Kidney (tissue), 14 donors: ENCODE data around the gene RABL6. TPM values are rescaled to one million over a fixed set of nuclear protein-coding genes. Genes with fewer than 3 reads are reported as not detected.

ENCODE experiments used
- DNase-seq, 5 donors: peaks; one replicate each; pipeline ENCODE4 v3.0.0-alpha.2; 2013 to 2020
- FAIRE-seq: peaks from 2 replicates; lab custom pipeline; 2012; peaks lifted over from hg19 to GRCh38; lab: Jason Lieb, UNC
- H3K27ac ChIP-seq, 2 donors: one replicate each; pipeline ENCODE4 v1.7.0; 2013; ENCODE audit warnings: low read depth in 2 of 2, low read length in 2 of 2, inconsistent platforms in 1 of 2
- H3K27me3 ChIP-seq: one replicate; pipeline ENCODE4 v1.7.1; 2013; ENCODE audit warnings: low read length, inconsistent platforms; ENCODE audit not compliant: control insufficient read depth, insufficient read depth
- H3K36me3 ChIP-seq, 3 donors: one replicate each; pipeline versions ENCODE4 v1.7.0 to v1.7.1; 2013; ENCODE audit warnings: low read length in 3 of 3, control low read depth in 1 of 3, inconsistent platforms in 1 of 3; ENCODE audit not compliant: insufficient read depth in 3 of 3, control insufficient read depth in 2 of 3
- H3K4me1 ChIP-seq, 3 donors: one replicate each; pipeline versions ENCODE4 v1.7.0 to v1.7.1; 2013; ENCODE audit warnings: low read length in 3 of 3, inconsistent platforms in 1 of 3, low read depth in 1 of 3; ENCODE audit not compliant: control insufficient read depth in 2 of 3, insufficient read depth in 2 of 3
- H3K4me3 ChIP-seq, 3 donors: one replicate each; pipeline versions ENCODE4 v1.7.0 to v1.8.1; 2013; ENCODE audit warnings: low read length in 3 of 3, control low read depth in 1 of 3, inconsistent platforms in 1 of 3
- H3K9ac ChIP-seq, 3 donors: one replicate each; pipeline versions ENCODE4 v1.7.0 to v1.7.1; 2013; ENCODE audit warnings: low read length in 3 of 3, control low read depth in 1 of 3, inconsistent platforms in 1 of 3
- H3K9me3 ChIP-seq, 3 donors: one replicate each; pipeline versions ENCODE4 v1.7.0 to v1.7.1; 2013; ENCODE audit warnings: low read length in 3 of 3, control low read depth in 1 of 3, inconsistent platforms in 1 of 3; ENCODE audit not compliant: control insufficient read depth in 2 of 3, insufficient read depth in 1 of 3
- intact Hi-C: fragments of 100-400 bp; cut with DNase I; formaldehyde crosslinking; loops from one replicate; pipeline ENCODE4 v1.11.1; 2022
- polyA plus RNA-seq: library from polyadenylated mRNA; stranded (reverse); fragments of 350-450 nt; fragmentation: Illumina TruSeq; extraction: RNeasy Lipid Tissue Mini Kit (QIAGEN cat#74804); gene quantifications from one replicate; pipeline ENCODE4 v1.2.3, GENCODE V29; 2014; ENCODE audit warnings: low read depth, low replicate concordance; ENCODE audit not compliant: insufficient read depth
- total RNA-seq: library from RNA; stranded (reverse); fragmentation: NEBNext Ultra II Directional; extraction: Animal tissue kit (Norgen Biotek cat#: 25700); gene quantifications from one replicate; pipeline ENCODE4 v1.2.1, GENCODE V29; 2021
- TF ChIP-seq, protein P1 (sequence below): IDR thresholded peaks from 3 replicates; pipeline ENCODE4 v1.5.1; 2012; ENCODE audit warnings: mild to moderate bottlenecking, moderate library complexity, borderline replicate concordance; ENCODE audit not compliant: insufficient read depth; ENCODE audit errors: extremely low read depth
- donor health status: control.
- donor health status: control.
- donor health status: control.
- donor health status: control.
- donor health status: control.
- donor health status: DM: yes; HTN: yes; CAD: no.
- donor health status: Normal renal cell carcinoma (clear cell type).

Gene RABL6
- total and polyA plus RNA-seq, 2 donors from 2014 or later, result 60.4 to 70.3 TPM

DNA sequence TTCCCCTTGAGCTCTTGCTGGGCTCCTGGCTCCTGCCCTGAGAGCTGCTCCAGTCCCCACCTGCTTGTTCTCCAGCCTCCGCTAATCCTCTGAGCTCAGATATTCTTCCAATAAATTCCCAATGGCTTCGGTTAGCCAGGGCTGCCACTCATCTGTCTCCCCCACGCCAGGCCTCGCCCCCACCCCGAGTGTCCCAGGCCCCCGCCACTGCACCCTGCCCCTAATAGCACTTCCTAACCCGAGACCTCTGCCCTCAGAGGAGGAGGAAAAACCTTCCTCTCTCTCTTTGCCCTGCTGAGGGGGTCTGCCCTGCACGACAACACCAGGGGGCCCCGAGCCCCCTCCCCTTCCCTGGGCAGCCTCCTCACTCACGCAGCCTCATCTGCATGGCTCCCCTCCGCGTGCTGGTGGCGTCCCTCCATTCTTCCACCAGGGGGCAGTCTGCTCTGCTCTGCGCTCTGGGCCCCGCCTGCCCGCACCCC lies 38.0 kb upstream of the RABL6 start:
- FAIRE-seq (no peak), DNase-seq (peak in 2 of 5 donors; percentile 41 to 52)
- Histone ChIP-seq H3K36me3 (no peaks in the 10 kb centered on the region), H3K4me1 (no peaks in the 10 kb centered on the region), H3K27me3 (no peaks in the 10 kb centered on the region), H3K27ac (no peak overlapping the region), H3K9ac (no peak overlapping the region), H3K9me3 (no peaks in the 10 kb centered on the region), H3K4me3 (no peak overlapping the region)
- TF ChIP-seq, protein P1, sequence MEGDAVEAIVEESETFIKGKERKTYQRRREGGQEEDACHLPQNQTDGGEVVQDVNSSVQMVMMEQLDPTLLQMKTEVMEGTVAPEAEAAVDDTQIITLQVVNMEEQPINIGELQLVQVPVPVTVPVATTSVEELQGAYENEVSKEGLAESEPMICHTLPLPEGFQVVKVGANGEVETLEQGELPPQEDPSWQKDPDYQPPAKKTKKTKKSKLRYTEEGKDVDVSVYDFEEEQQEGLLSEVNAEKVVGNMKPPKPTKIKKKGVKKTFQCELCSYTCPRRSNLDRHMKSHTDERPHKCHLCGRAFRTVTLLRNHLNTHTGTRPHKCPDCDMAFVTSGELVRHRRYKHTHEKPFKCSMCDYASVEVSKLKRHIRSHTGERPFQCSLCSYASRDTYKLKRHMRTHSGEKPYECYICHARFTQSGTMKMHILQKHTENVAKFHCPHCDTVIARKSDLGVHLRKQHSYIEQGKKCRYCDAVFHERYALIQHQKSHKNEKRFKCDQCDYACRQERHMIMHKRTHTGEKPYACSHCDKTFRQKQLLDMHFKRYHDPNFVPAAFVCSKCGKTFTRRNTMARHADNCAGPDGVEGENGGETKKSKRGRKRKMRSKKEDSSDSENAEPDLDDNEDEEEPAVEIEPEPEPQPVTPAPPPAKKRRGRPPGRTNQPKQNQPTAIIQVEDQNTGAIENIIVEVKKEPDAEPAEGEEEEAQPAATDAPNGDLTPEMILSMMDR, result peak; percentile 70
- intact Hi-C loops, result no loop called here

GRCh38 chr9:136771907-136772415 lies 35.8 kb upstream of the RABL6 start:
- no peak overlapping the region for H3K4me3 ChIP-seq
- H3K36me3 ChIP-seq, result no peaks in the 10 kb centered on the region
- no peak overlapping the region for H3K9ac ChIP-seq
- TF ChIP-seq, protein P1, result no peak
- intact Hi-C loops, result no loop called here
- DNase-seq (peak in 1 of 5 donors; percentile 29), FAIRE-seq (no peak)
- no peaks in the 10 kb centered on the region for H3K4me1 ChIP-seq
- no peaks in the 10 kb centered on the region for H3K27me3 ChIP-seq
- H3K9me3 ChIP-seq, result no peaks in the 10 kb centered on the region
- H3K27ac ChIP-seq, result no peak overlapping the region

DNA sequence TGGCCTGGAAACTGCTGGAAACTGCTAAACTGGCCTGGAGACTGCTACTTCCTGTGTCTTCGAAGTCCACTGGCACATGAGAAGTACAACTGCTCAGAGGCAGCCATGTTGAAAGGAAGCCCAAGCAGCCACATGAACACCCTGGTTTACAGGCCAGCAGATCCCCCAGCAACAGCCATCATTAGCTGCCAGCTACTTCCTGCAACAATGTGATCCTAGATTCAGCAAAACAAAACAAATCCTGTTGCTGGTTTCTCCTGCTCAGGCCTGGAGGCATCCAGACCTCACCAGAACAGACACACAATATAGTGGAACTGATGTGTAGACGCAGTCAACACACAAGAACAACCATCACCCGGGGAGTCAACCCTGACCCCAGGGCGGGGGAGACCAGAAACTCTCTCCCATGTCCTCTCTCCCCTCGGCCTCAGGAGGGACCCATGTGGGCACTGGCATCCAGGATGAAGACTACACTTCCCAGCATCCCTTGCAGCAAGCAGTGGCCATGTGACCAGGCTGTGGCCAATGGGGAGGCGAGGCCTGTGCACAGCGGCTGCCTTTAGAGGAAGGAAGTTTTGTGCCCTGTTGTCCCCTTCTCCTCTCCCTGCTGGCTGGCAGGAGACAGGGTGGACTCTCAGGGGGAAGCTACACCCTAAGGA lies 34.2 kb upstream of the RABL6 start:
- intact Hi-C loops, result no loop called here
- no peaks in the 10 kb centered on the region for H3K9me3 ChIP-seq
- H3K27me3 ChIP-seq, result no peaks in the 10 kb centered on the region
- no peak overlapping the region for H3K9ac ChIP-seq
- TF ChIP-seq, protein P1, result no peak
- DNase-seq (peak in 1 of 5 donors; percentile 47), FAIRE-seq (no peak)
- no peaks in the 10 kb centered on the region for H3K4me1 ChIP-seq
- H3K27ac ChIP-seq, result no peak overlapping the region
- no peaks in the 10 kb centered on the region for H3K36me3 ChIP-seq
- no peak overlapping the region for H3K4me3 ChIP-seq
